Measurements from ENCODE around the gene CXADR.
"Not testable (repeated sequence)": the region's sequence is repeated elsewhere in the genome, so short reads cannot be mapped to it uniquely, and the experiment has no call there.

CXADR gene

GRCh38 chr21:17523007-17523451 lies 10.2 kb downstream of the CXADR start:
- TF ChIP-seq CTCF (conservative IDR thresholded peaks at IDR 0.05; ENCODE audit: low read depth, low read length) = no peak
- no peak overlapping the region for H3K4me3 ChIP-seq (ENCODE audit: low read length)
- DNase-seq (ENCODE audit: low read depth) = no peak

GRCh38 chr21:17523979-17524494 lies 11.2 kb downstream of the CXADR start:
- DNase-seq (ENCODE audit: low read depth); H3K4me3 ChIP-seq (ENCODE audit: low read length): not testable (repeated sequence)

- no peak for TF ChIP-seq CTCF (conservative IDR thresholded peaks at IDR 0.05; ENCODE audit: low read depth, low read length)
- no peak overlapping the region for H3K4me3 ChIP-seq (ENCODE audit: low read length)
- no peak for DNase-seq (ENCODE audit: low read depth)
Observed at GRCh38 chr21:17524635-17525034, 11.8 kb downstream of the CXADR start.

- no peak for TF ChIP-seq CTCF (conservative IDR thresholded peaks at IDR 0.05; ENCODE audit: low read depth, low read length)
- no peak for DNase-seq (ENCODE audit: low read depth)
- no peak overlapping the region for H3K4me3 ChIP-seq (ENCODE audit: low read length)
Observed at GRCh38 chr21:17526776-17527175, 13.9 kb downstream of the CXADR start.

GRCh38 chr21:17527240-17527639 lies 14.4 kb downstream of the CXADR start:
- peak; percentile 95 for DNase-seq (ENCODE audit: low read depth)
- TF ChIP-seq CTCF (conservative IDR thresholded peaks at IDR 0.05; ENCODE audit: low read depth, low read length) = no peak
- no peak overlapping the region for H3K4me3 ChIP-seq (ENCODE audit: low read length)

GRCh38 chr21:17527711-17528110 lies 14.9 kb downstream of the CXADR start:
- TF ChIP-seq CTCF (conservative IDR thresholded peaks at IDR 0.05; ENCODE audit: low read depth, low read length) = no peak
- no peak overlapping the region for H3K4me3 ChIP-seq (ENCODE audit: low read length)
- peak; percentile 50 for DNase-seq (ENCODE audit: low read depth)

GRCh38 chr21:17529648-17530047 lies 16.8 kb downstream of the CXADR start:
- DNase-seq (ENCODE audit: low read depth) = no peak
- no peak for TF ChIP-seq CTCF (conservative IDR thresholded peaks at IDR 0.05; ENCODE audit: low read depth, low read length)
- H3K4me3 ChIP-seq (ENCODE audit: low read length) = no peak overlapping the region

GRCh38 chr21:17532292-17532691 lies 19.4 kb downstream of the CXADR start:
- DNase-seq (ENCODE audit: low read depth) = no peak
- no peak for TF ChIP-seq CTCF (conservative IDR thresholded peaks at IDR 0.05; ENCODE audit: low read depth, low read length)
- no peak overlapping the region for H3K4me3 ChIP-seq (ENCODE audit: low read length)
